Smooth muscle cell (in vitro differentiated cells): ENCODE results near the gene LRRTM2. TPM values are rescaled to one million over a fixed set of nuclear protein-coding genes. Genes with fewer than 3 reads are reported as not detected.

Experiments
- DNase-seq: peaks from one replicate; lab custom pipeline; 2025; ENCODE audit not compliant: unreplicated experiment; lab: John Stamatoyannopoulos, UW
- H2AFZ ChIP-seq: fragments of 200-600 bp; sonication (generic); 2 replicates; pipeline ENCODE4 v1.6.0; 2016; ENCODE audit warnings: antibody characterized with exemption, low read depth, mild to moderate bottlenecking
- H3F3A ChIP-seq: fragments of 200-600 bp; sonication (generic); 2 replicates; pipeline ENCODE4 v1.6.0; 2017; ENCODE audit warnings: antibody characterized with exemption, low read depth
- H3K27ac ChIP-seq: fragments of 200-600 bp; sonication (generic); 2 replicates; pipeline ENCODE4 v1.5.1; 2016; ENCODE audit warnings: low read depth, mild to moderate bottlenecking
- H3K27me3 ChIP-seq: fragments of 200-600 bp; sonication (generic); 2 replicates; pipeline ENCODE4 v1.6.1; 2016; ENCODE audit warnings: low read depth, mild to moderate bottlenecking
- H3K36me3 ChIP-seq: fragments of 200-600 bp; sonication (generic); 2 replicates; pipeline ENCODE4 v1.5.1; 2016; ENCODE audit warnings: low read depth
- H3K4me1 ChIP-seq: fragments of 200-600 bp; sonication (generic); 2 replicates; pipeline ENCODE4 v1.5.1; 2016; ENCODE audit warnings: low read depth
- H3K4me2 ChIP-seq: fragments of 200-600 bp; sonication (generic); 2 replicates; pipeline ENCODE4 v1.6.0; 2016; ENCODE audit warnings: mild to moderate bottlenecking
- H3K4me3 ChIP-seq: fragments of 200-600 bp; sonication (generic); 2 replicates; pipeline ENCODE4 v1.5.1; 2016; ENCODE audit warnings: mild to moderate bottlenecking
- H3K79me2 ChIP-seq: fragments of 200-600 bp; sonication (generic); 2 replicates; pipeline ENCODE4 v1.6.0; 2016; ENCODE audit warnings: low read depth, mild to moderate bottlenecking
- H3K9ac ChIP-seq: fragments of 200-600 bp; sonication (generic); 2 replicates; pipeline ENCODE4 v1.6.0; 2016; ENCODE audit warnings: low read depth
- H3K9me3 ChIP-seq: fragments of 200-600 bp; sonication (generic); replicated peaks from 2 replicates; pipeline ENCODE4 v1.5.1; 2016; ENCODE audit warnings: low read depth
- H4K20me1 ChIP-seq: fragments of 200-600 bp; sonication (generic); 2 replicates; pipeline ENCODE4 v1.6.0; 2016; ENCODE audit warnings: low read depth
- CTCF ChIP-seq: fragments of 200-600 bp; sonication (generic); IDR thresholded peaks from 2 replicates; pipeline ENCODE4 v1.5.1; 2017; ENCODE audit warnings: borderline replicate concordance, mild to moderate bottlenecking, antibody characterized with exemption; ENCODE audit not compliant: insufficient read depth, poor library complexity, severe bottlenecking
- WGBS: methylation state at CpG from one replicate; pipeline ENCODE4 v1.1.7; 2016; ENCODE audit warnings: low lambda C conversion rate; 5-methylcytosine and 5-hydroxymethylcytosine counted together
- polyA plus RNA-seq: library from polyadenylated mRNA; unstranded; fragments of >200 nt; fragmentation: Nextera tagmentation; extraction: Ambion mirVana; gene quantifications from 2 replicates; pipeline ENCODE4 v1.2.1, GENCODE V29; 2016
- total RNA-seq: library from RNA; depleted of rRNA; stranded (reverse); fragments of >200 nt; gene quantifications from 2 replicates; pipeline ENCODE4 v1.2.3, GENCODE V29; 2014

Gene LRRTM2
- total and polyA plus RNA-seq, 2 experiments from 2014 or later = 0.81 to 0.95 TPM

GRCh38 chr5:138869038-138869437 is 6.1 kb downstream of the LRRTM2 start:
- Histone ChIP-seq H3F3A (peaks cover 5% of the 10 kb centered on the region), H3K4me1 (peaks cover 41% of the 10 kb centered on the region), H3K9me3 (no peaks in the 10 kb centered on the region), H3K27ac (peak overlapping the region; percentile 80), H3K4me2 (peak overlapping the region; percentile 34), H3K36me3 (no peaks in the 10 kb centered on the region), H3K27me3 (no peaks in the 10 kb centered on the region), H3K9ac (no peak overlapping the region), H3K79me2 (peaks cover 97% of the 10 kb centered on the region), H4K20me1 (peaks cover 95% of the 10 kb centered on the region), H3K4me3 (no peak overlapping the region), H2AFZ (no peak overlapping the region)
- DNase-seq = no peak
- TF ChIP-seq CTCF = no peak
- WGBS = 83% methylated on average over 1 of the region's 1 CpG

- H3K4me2 ChIP-seq = no peak overlapping the region
- H3K4me1 ChIP-seq = peaks cover 27% of the 10 kb centered on the region
- no peak for TF ChIP-seq CTCF
- H4K20me1 ChIP-seq = peaks cover 95% of the 10 kb centered on the region
- peaks cover 5% of the 10 kb centered on the region for H3F3A ChIP-seq
- H3K79me2 ChIP-seq = peaks cover 97% of the 10 kb centered on the region
- no peak for DNase-seq
- WGBS = 93% methylated on average over 1 of the region's 1 CpG
- no peak overlapping the region for H2AFZ ChIP-seq
- H3K27ac ChIP-seq = peak overlapping the region; percentile 4
- H3K27me3 ChIP-seq = no peaks in the 10 kb centered on the region
- no peaks in the 10 kb centered on the region for H3K9me3 ChIP-seq
- H3K36me3 ChIP-seq = no peaks in the 10 kb centered on the region
- H3K9ac ChIP-seq = no peak overlapping the region
- no peak overlapping the region for H3K4me3 ChIP-seq
Measured at GRCh38 chr5:138867011-138867410, 8.1 kb downstream of the LRRTM2 start.

- Histone ChIP-seq H3K79me2 (peaks cover 100% of the 10 kb centered on the region), H3K4me2 (no peak overlapping the region), H2AFZ (no peak overlapping the region), H3K27me3 (no peaks in the 10 kb centered on the region), H3K36me3 (no peaks in the 10 kb centered on the region), H3F3A (peaks cover 5% of the 10 kb centered on the region), H3K9ac (no peak overlapping the region), H3K4me3 (no peak overlapping the region), H4K20me1 (peaks cover 98% of the 10 kb centered on the region), H3K4me1 (peaks cover 10% of the 10 kb centered on the region), H3K9me3 (no peaks in the 10 kb centered on the region), H3K27ac (peak overlapping the region; percentile 3)
- no peak for TF ChIP-seq CTCF
- WGBS = 83% methylated on average over 9 of the region's 9 CpGs
- DNase-seq = no peak
Measured at GRCh38 chr5:138853132-138853531, 22.0 kb downstream of the LRRTM2 start.

- Histone ChIP-seq H3K9me3 (no peaks in the 10 kb centered on the region), H3K4me2 (no peak overlapping the region), H3K36me3 (no peaks in the 10 kb centered on the region), H3K9ac (no peak overlapping the region), H2AFZ (no peak overlapping the region), H3K4me1 (peaks cover 10% of the 10 kb centered on the region), H3K4me3 (no peak overlapping the region), H4K20me1 (peaks cover 98% of the 10 kb centered on the region), H3F3A (peaks cover 5% of the 10 kb centered on the region), H3K79me2 (peaks cover 100% of the 10 kb centered on the region), H3K27ac (peak overlapping the region; percentile 21), H3K27me3 (no peaks in the 10 kb centered on the region)
- WGBS = 78% methylated on average over 2 of the region's 2 CpGs
- TF ChIP-seq CTCF = no peak
- no peak for DNase-seq
Measured at GRCh38 chr5:138850865-138851435, 24.2 kb downstream of the LRRTM2 start.
